Measurements from ENCODE around the gene SPPL2A.

The SPPL2A gene

DNA sequence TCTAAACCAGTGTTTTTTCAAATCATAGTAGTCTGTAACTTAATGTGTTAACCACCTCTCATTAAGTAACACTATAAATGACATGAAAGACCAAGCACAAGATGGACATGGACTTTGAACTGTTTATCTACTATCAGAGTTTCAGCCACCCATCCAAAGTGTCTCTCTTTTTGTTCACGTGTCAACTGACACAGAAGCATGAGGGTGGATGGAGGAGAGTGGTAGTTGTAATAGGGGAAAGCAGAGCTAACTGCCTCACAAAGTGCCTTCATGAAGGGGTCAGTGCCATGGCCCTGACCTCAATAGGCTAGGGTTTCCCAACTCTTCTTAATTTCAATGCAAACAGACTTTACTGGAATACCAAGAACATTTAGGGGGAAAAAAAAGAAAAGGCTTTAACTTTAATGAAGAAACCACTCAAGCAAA lies 46.8 kb downstream of the SPPL2A start:
- ATAC-seq: no peak
- TF ChIP-seq BACH2 (CRISPR knock-in tag; IDR thresholded peaks at IDR 0.05; ENCODE audit: borderline replicate concordance) (no peak), RARB (CRISPR knock-in tag; IDR thresholded peaks at IDR 0.05) (no peak), ZC3H10 (CRISPR knock-in tag; IDR thresholded peaks at IDR 0.05) (no peak), ESRRG (CRISPR knock-in tag; IDR thresholded peaks at IDR 0.05) (no peak), ZFP30 (CRISPR knock-in tag; IDR thresholded peaks at IDR 0.05) (no peak), ZFP3 (CRISPR knock-in tag; IDR thresholded peaks at IDR 0.05) (no peak), CSDC2 (CRISPR knock-in tag; IDR thresholded peaks at IDR 0.05) (no peak), PPARA (CRISPR knock-in tag; IDR thresholded peaks at IDR 0.05; ENCODE audit: borderline replicate concordance) (no peak), ARNTL (CRISPR knock-in tag; IDR thresholded peaks at IDR 0.05; ENCODE audit: borderline replicate concordance, low read depth) (no peak), ZNF8 (CRISPR knock-in tag; IDR thresholded peaks at IDR 0.05) (no peak), TCF4 (CRISPR knock-in tag; IDR thresholded peaks at IDR 0.05; ENCODE audit: borderline replicate concordance) (no peak), ISL1 (CRISPR knock-in tag; IDR thresholded peaks at IDR 0.05) (no peak)
- TF ChIP-seq, protein P1, sequence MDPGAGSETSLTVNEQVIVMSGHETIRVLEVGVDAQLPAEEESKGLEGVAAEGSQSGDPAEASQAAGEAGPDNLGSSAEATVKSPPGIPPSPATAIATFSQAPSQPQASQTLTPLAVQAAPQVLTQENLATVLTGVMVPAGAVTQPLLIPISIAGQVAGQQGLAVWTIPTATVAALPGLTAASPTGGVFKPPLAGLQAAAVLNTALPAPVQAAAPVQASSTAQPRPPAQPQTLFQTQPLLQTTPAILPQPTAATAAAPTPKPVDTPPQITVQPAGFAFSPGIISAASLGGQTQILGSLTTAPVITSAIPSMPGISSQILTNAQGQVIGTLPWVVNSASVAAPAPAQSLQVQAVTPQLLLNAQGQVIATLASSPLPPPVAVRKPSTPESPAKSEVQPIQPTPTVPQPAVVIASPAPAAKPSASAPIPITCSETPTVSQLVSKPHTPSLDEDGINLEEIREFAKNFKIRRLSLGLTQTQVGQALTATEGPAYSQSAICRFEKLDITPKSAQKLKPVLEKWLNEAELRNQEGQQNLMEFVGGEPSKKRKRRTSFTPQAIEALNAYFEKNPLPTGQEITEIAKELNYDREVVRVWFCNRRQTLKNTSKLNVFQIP (CRISPR knock-in tag; IDR thresholded peaks at IDR 0.05; ENCODE audit: borderline replicate concordance, low read depth): no peak
- TF ChIP-seq, protein P2, sequence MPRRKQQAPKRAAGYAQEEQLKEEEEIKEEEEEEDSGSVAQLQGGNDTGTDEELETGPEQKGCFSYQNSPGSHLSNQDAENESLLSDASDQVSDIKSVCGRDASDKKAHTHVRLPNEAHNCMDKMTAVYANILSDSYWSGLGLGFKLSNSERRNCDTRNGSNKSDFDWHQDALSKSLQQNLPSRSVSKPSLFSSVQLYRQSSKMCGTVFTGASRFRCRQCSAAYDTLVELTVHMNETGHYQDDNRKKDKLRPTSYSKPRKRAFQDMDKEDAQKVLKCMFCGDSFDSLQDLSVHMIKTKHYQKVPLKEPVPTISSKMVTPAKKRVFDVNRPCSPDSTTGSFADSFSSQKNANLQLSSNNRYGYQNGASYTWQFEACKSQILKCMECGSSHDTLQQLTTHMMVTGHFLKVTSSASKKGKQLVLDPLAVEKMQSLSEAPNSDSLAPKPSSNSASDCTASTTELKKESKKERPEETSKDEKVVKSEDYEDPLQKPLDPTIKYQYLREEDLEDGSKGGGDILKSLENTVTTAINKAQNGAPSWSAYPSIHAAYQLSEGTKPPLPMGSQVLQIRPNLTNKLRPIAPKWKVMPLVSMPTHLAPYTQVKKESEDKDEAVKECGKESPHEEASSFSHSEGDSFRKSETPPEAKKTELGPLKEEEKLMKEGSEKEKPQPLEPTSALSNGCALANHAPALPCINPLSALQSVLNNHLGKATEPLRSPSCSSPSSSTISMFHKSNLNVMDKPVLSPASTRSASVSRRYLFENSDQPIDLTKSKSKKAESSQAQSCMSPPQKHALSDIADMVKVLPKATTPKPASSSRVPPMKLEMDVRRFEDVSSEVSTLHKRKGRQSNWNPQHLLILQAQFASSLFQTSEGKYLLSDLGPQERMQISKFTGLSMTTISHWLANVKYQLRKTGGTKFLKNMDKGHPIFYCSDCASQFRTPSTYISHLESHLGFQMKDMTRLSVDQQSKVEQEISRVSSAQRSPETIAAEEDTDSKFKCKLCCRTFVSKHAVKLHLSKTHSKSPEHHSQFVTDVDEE (CRISPR knock-in tag; IDR thresholded peaks at IDR 0.05): no peak
- TF ChIP-seq, protein P3, sequence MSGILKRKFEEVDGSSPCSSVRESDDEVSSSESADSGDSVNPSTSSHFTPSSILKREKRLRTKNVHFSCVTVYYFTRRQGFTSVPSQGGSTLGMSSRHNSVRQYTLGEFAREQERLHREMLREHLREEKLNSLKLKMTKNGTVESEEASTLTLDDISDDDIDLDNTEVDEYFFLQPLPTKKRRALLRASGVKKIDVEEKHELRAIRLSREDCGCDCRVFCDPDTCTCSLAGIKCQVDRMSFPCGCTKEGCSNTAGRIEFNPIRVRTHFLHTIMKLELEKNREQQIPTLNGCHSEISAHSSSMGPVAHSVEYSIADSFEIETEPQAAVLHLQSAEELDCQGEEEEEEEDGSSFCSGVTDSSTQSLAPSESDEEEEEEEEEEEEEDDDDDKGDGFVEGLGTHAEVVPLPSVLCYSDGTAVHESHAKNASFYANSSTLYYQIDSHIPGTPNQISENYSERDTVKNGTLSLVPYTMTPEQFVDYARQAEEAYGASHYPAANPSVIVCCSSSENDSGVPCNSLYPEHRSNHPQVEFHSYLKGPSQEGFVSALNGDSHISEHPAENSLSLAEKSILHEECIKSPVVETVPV (CRISPR knock-in tag; IDR thresholded peaks at IDR 0.05): no peak

DNA sequence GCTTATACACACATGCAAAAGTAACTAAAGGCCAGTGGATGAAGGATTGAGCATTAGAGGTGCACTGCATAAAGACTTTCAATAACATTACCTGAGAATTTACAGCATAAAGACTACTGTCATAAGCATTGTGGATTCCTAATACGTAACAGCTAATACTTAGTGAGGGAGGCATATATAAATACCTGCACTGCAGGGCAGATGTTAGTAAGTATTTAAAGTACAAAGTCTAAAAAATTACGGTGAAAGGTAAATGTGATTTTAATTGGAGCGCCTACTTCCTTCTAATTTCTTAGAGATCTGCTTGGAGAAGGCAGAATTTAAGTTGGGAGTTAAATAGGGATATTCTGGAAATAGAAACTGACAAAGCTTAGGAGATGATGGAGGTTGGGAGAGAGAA lies 53.5 kb downstream of the SPPL2A start:
- no peak for ATAC-seq
- TF ChIP-seq RARB (CRISPR knock-in tag; IDR thresholded peaks at IDR 0.05) (no peak), ZNF70 (CRISPR knock-in tag; IDR thresholded peaks at IDR 0.05) (no peak), BACH2 (CRISPR knock-in tag; IDR thresholded peaks at IDR 0.05; ENCODE audit: borderline replicate concordance) (no peak), ZFP3 (CRISPR knock-in tag; IDR thresholded peaks at IDR 0.05) (no peak), PPARA (CRISPR knock-in tag; IDR thresholded peaks at IDR 0.05; ENCODE audit: borderline replicate concordance) (no peak), ISL1 (CRISPR knock-in tag; IDR thresholded peaks at IDR 0.05) (no peak)
- TF ChIP-seq, protein P3 (CRISPR knock-in tag; IDR thresholded peaks at IDR 0.05): no peak

DNA sequence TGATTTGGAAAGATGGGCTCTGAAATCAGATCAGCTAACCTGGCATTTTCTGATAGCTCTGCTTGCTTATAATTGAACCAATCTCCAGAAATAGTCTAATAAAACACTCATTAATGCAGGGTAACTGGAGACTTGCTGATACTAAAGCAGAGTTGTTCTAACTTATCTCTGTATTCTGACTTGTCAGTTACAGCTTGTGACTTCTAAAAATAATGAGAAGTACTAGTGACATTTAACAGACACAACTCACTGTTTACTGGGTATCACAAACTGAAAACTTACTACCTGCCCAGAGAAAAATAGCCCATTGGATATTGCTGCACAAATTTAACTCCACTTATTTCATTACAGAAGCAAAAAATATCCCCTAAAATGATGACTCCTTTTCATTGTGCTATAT lies 54.9 kb downstream of the SPPL2A start:
- TF ChIP-seq ESRRG (CRISPR knock-in tag; IDR thresholded peaks at IDR 0.05): no peak
- TF ChIP-seq OSR1 (CRISPR knock-in tag; IDR thresholded peaks at IDR 0.05): no peak
- no peak for TF ChIP-seq ZFP3 (CRISPR knock-in tag; IDR thresholded peaks at IDR 0.05)
- no peak for TF ChIP-seq ZNF8 (CRISPR knock-in tag; IDR thresholded peaks at IDR 0.05)
- TF ChIP-seq, protein P2 (CRISPR knock-in tag; IDR thresholded peaks at IDR 0.05): no peak
- no peak for TF ChIP-seq ZFP30 (CRISPR knock-in tag; IDR thresholded peaks at IDR 0.05)
- TF ChIP-seq ZNF70 (CRISPR knock-in tag; IDR thresholded peaks at IDR 0.05): no peak
- TF ChIP-seq SNAI2 (CRISPR knock-in tag; IDR thresholded peaks at IDR 0.05): no peak
- TF ChIP-seq CSDC2 (CRISPR knock-in tag; IDR thresholded peaks at IDR 0.05): no peak
- TF ChIP-seq, protein P3 (CRISPR knock-in tag; IDR thresholded peaks at IDR 0.05): no peak
- no peak for TF ChIP-seq ZC3H10 (CRISPR knock-in tag; IDR thresholded peaks at IDR 0.05)
- TF ChIP-seq, protein P4, sequence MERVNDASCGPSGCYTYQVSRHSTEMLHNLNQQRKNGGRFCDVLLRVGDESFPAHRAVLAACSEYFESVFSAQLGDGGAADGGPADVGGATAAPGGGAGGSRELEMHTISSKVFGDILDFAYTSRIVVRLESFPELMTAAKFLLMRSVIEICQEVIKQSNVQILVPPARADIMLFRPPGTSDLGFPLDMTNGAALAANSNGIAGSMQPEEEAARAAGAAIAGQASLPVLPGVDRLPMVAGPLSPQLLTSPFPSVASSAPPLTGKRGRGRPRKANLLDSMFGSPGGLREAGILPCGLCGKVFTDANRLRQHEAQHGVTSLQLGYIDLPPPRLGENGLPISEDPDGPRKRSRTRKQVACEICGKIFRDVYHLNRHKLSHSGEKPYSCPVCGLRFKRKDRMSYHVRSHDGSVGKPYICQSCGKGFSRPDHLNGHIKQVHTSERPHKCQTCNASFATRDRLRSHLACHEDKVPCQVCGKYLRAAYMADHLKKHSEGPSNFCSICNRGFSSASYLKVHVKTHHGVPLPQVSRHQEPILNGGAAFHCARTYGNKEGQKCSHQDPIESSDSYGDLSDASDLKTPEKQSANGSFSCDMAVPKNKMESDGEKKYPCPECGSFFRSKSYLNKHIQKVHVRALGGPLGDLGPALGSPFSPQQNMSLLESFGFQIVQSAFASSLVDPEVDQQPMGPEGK (CRISPR knock-in tag; IDR thresholded peaks at IDR 0.05; ENCODE audit: borderline replicate concordance): no peak
- TF ChIP-seq TOX (CRISPR knock-in tag; IDR thresholded peaks at IDR 0.05; ENCODE audit: borderline replicate concordance): no peak
- no peak for TF ChIP-seq PPARA (CRISPR knock-in tag; IDR thresholded peaks at IDR 0.05; ENCODE audit: borderline replicate concordance)
- no peak for TF ChIP-seq TCF4 (CRISPR knock-in tag; IDR thresholded peaks at IDR 0.05; ENCODE audit: borderline replicate concordance)
- ATAC-seq: no peak

All from SK-N-SH treated with all-trans-retinoic acid at 6 μM for 48 hours (cell line).